Body of pancreas (tissue), 4 donors: ENCODE measurements around the gene HMG20A.

Experiments
- POLR2A ChIP-seq, 3 donors: fragments of 450-650 bp; IDR thresholded peaks; one replicate each; pipeline ENCODE4 v1.6.1; 2016; ENCODE audit warnings: antibody characterized with exemption in 3 of 3, mild to moderate bottlenecking in 2 of 3
- TF ChIP-seq, protein P1 (sequence below), 7 experiments: fragments of 450-650 bp in 4 of 7; fragments of 200-600 bp in 3 of 7; sonication (generic) in 3 of 7; IDR thresholded peaks; one replicate each; pipeline ENCODE4 v1.5.1; 2016 to 2019; ENCODE audit warnings: antibody characterized with exemption in 7 of 7

- TF ChIP-seq POLR2A (IDR thresholded peaks at IDR 0.05), result no peak
- TF ChIP-seq, protein P1, sequence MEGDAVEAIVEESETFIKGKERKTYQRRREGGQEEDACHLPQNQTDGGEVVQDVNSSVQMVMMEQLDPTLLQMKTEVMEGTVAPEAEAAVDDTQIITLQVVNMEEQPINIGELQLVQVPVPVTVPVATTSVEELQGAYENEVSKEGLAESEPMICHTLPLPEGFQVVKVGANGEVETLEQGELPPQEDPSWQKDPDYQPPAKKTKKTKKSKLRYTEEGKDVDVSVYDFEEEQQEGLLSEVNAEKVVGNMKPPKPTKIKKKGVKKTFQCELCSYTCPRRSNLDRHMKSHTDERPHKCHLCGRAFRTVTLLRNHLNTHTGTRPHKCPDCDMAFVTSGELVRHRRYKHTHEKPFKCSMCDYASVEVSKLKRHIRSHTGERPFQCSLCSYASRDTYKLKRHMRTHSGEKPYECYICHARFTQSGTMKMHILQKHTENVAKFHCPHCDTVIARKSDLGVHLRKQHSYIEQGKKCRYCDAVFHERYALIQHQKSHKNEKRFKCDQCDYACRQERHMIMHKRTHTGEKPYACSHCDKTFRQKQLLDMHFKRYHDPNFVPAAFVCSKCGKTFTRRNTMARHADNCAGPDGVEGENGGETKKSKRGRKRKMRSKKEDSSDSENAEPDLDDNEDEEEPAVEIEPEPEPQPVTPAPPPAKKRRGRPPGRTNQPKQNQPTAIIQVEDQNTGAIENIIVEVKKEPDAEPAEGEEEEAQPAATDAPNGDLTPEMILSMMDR (IDR thresholded peaks at IDR 0.05), result no peak
These were observed 43.9 kb upstream of the HMG20A start for GRCh38 chr15:77376770-77377169.
